ENCODE data around the gene STAB1.

STAB1 gene

DNA sequence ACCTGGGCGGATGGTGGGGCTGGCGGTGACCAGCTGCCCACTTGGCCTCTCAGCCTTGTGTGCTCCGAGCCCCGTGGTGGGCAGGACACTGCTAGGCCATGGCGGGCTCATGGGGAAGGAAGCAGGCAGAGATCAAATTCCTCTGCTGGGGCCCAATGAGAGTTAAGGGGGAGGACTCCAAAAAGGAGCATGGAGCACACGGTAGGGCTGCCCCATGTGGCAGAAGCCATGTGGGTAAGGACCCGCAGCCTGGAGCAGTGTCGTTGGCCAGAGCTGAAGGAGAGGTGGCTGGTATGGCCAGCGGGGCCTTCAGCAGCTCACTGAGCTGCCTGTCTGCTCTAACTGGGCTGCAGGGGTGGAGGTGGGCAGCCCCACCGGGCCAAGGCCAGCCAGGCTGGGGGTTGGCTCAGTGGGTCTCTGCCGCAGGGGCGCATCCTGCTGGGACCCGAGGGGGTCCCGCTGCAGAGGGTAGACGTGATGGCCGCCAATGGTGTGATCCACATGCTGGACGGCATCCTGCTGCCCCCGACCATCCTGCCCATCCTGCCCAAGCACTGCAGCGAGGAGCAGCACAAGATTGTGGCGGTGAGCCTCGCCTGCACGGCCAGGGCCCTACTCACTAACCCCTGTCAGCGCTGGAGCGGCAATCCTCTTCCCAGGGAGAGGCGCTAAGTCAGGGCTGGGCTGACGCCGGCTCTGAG lies 11.3 kb downstream of the STAB1 start:
- DNase-seq = no peak

DNA sequence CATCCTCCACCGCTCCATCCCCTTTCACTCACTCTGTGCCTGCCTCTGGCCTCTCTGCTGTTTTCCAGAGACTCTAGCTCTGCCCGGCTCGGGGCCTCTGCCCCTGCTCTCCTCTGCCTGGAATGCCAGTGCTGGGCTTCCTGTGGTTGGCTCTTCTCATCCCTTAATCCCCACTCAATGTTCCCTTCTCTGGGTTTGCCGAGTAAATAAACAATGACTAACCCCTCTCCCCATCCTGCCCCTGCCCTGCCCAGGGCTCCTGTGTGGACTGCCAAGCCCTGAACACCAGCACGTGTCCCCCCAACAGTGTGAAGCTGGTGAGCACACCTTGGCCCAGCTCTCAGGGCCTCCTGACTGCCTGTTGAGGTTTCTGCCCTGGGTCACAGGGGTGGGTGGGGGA lies 12.2 kb downstream of the STAB1 start:
- no peak for DNase-seq

DNA sequence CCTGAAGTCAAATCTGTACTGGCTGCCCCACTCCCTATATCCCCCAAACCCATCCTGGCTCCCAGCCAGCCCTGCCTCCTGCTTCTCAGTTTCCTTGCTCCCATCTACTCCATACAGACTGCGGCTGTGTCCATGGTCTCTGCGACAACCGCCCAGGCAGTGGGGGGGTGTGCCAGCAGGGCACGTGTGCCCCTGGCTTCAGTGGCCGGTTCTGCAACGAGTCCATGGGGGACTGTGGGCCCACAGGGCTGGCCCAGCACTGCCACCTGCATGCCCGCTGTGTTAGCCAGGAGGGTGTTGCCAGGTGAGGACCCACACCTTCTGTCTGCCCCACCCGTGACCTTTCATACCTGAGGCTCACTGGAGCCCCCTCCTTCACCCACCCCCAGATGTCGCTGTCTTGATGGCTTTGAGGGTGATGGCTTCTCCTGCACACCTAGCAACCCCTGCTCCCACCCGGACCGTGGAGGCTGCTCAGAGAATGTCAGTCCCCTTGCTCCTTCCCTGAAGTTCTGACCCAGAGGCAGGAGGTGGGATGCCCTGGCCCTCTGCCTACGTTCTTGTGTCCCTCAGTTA lies 14.7 kb downstream of the STAB1 start:
- DNase-seq = no peak

DNA sequence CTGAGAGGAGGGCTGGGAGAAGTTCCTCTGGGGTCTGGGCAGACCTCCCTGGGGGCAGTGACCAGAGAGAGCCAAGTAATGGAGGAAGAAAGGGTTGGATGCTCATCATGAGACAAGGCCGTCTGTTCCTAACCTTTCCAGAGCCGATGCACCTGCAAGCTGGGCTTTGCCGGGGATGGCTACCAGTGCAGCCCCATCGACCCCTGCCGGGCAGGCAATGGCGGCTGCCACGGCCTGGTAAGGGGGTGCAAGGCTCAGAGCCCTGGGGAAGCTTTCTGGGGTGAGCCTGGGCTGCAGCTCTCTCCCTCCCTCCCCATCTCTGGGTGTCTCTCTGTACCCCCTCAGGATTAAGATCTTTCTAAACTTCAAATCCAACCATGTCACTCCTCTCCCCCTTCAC lies 16.4 kb downstream of the STAB1 start:
- DNase-seq = no peak

DNA sequence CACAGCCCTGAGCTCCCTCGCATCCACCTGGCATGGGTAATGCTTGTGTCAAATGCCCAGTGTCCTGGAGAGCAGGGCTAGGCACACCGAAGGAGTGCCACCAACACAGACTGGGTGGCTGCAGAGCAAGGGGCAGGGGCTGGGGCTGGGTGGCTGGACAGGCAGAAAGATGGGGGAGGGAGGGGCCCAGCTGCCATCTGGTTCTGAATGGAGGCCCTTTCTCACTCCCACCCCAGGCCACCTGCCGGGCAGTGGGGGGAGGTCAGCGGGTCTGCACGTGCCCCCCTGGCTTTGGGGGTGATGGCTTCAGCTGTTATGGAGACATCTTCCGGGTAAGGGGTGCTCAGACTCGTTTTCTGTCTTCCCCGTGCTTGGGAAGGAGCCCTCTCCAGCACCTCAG lies 17.0 kb downstream of the STAB1 start:
- no peak for DNase-seq

DNA sequence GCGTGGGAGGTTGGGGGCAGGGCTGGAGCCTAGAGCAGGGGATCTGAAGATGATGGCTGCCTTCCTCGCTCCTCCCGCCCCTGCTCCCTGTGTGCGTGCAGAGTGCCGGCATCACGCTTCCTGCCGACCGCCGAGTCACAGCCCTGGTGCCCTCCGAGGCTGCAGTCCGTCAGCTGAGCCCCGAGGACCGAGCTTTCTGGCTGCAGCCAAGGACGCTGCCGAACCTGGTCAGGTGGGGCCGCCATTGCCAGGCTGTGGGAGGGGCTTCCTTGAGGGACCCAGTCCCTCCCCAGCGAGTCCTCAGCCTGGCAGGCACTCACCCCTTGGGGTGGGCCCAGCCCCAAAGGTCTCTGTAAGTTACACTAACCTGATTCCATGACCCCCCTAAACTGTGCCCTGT lies 17.6 kb downstream of the STAB1 start:
- no peak for DNase-seq

DNA sequence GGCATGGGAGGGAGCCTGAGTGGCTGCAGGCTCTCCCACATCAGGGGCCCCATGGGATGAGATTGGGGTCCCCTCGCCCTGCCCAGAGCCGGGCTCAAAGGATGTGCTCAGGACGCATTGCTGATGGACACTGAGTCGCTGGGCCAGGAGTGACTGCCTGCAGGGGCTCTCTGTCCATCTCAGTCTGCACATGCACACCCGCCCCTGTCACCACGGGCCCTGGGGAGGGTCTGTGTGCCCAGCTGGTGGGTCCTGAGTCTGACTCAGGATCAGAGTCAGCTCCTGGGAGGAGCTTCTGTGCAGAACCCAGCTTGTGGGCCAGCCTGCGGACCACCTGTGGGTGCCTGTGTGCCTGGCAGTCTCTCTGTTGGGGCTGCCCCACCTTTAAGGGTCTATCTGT lies 18.1 kb downstream of the STAB1 start:
- DNase-seq = no peak

DNA sequence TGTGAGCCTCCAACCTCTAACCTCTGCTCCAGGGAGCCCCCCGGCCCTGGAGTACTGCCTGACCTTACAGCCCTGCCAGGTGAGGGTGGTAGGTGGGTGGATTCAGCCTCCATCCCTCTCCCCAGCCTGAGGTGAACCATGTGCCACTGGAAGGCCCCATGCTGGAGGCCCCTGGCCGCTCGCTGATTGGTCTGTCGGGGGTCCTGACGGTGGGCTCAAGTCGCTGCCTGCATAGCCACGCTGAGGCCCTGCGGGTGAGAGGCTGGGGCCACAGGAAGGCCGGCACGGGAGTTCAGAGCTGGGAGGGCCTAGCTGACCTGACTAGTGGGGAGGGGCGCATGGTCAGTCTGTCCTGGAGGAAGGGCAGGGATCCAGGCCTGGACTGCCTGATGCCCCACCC lies 19.4 kb downstream of the STAB1 start:
- DNase-seq = no peak

DNA sequence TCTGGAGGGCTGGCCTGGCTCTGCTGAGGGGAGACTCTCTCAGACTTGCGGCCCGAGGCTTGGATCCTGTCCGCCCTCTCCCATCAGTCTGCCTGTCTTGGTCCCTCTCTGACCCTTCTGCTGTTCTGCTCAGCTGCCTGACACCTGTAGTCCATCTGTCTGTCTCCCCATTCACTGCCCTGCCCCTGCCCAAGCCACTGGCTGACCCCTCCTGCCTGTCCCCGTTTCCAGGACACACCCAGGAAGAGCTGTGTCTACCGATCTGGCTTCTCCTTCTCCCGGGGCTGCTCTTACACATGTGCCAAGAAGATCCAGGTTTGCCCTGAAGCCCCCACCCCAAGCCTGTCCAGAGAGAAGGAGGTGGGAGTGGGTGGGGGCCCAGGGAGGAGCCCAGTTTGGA lies 20.1 kb downstream of the STAB1 start:
- DNase-seq = no peak

DNA sequence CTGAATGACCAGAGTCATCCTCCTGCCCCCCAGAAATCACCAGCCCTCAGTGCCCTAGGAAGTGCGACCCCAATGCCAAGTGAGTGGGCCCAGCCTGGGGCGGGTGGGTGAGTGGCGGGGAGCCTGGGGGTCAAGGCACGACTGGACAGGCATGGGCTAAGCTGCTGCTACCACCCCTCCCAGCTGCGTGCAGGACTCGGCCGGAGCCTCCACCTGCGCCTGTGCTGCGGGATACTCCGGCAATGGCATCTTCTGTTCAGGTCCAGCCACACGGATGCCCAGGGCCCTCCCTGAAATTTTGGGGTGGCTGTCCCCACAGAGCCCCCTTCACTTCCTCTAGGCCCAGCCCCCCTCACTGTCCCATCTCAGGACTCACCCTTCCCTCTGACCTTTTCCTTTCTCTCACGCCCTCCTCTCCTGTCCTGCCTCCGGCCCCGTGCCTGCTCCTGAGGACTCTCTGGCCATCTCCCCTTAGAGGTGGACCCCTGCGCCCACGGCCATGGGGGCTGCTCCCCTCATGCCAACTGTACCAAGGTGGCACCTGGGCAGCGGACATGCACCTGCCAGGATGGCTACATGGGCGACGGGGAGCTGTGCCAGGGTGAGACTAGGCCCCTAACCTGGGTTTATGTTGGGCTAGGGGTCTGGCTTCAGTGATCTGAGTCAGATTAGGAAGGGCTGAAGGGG lies 21.5 kb downstream of the STAB1 start:
- DNase-seq = no peak

DNA sequence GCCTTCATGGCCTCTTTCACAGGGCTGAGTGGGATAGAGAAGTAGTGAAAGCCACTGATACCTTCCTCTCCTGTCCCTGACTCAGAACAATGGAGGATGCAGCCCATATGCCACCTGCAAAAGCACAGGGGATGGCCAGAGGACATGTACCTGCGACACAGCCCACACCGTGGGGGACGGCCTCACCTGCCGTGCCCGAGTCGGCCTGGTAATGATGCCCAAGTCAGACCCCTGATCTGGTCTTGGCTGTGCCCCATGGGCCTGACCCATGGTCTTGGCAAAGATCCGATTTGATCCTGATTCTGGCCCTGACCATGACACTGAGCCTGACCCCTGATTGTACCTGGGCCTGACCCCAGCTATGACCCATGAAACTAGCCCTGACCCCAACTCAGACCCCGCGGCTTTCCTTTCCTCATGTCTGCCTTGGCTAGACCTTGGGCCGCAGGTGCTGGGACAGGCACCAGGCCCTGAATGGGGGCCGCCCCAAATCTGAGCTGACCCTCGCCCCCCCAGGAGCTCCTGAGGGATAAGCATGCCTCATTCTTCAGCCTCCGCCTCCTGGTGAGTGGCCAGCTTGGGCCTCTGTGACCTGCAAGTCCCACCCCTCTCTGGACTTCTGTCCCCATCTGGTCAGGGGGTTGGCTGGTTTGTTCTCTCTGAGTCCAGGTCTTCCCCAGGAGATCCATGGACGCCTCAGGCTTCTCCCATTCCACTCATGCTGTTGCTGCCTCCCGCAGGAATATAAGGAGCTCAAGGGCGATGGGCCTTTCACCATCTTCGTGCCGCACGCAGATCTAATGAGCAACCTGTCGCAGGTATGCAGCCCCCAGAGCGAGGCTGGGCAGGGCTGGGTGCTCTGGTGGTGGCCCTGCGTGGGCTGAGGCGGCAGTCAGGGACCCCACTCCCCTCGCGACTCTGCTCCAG lies 22.9 kb downstream of the STAB1 start:
- DNase-seq = no peak

DNA sequence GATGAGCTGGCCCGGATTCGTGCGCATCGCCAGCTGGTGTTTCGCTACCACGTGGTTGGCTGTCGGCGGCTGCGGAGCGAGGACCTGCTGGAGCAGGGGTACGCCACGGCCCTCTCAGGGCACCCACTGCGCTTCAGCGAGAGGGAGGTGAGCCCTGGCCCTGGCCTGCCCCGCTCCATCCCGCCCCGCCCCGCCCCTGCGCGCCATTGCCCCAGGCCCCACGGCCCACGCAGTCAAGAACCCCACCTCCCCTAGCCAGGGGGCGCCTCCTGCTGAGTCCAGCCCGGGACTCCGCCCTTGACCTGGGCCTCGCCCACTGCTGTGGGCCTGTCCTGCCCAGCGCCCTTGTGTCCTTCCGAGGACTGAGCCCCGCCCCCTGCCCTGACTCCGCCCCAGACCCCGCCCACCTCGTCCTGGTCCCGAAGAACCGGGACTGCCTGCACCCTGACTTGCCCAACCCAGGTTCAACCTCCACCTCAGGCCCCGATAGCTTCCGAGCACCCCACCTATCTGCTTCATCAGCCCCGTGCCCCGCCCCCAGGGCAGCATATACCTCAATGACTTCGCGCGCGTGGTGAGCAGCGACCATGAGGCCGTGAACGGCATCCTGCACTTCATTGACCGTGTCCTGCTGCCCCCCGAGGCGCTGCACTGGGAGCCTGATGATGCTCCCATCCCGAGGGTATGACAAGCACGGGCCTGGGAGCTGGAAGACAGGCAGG lies 23.7 kb downstream of the STAB1 start:
- DNase-seq = no peak

DNA sequence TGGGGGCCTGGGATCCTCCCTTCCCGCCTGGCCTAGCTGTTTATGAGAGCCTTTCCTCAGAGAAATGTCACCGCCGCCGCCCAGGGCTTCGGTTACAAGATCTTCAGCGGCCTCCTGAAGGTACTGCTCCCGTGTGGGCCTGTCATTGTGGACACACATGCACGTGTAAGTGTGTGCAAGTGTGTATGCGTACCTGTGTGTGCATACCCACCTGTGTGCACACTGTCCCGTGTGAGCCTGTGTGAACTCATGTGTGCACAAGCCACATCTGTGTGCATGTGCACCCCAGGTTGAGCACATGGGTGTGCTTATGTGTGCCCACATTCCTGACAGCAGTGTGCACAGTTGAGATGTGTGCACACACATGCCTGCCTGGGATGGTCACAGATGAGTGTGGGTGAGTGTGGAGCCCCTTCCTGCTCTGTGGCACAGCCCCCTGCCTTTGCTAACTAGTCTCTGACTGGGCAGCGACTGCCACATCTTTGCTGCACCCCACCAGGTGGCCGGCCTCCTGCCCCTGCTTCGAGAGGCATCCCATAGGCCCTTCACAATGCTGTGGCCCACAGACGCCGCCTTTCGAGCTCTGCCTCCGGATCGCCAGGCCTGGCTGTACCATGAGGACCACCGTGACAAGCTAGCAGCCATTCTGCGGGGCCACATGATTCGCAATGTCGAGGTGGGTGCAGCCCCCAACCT lies 24.5 kb downstream of the STAB1 start:
- no peak for DNase-seq

DNA sequence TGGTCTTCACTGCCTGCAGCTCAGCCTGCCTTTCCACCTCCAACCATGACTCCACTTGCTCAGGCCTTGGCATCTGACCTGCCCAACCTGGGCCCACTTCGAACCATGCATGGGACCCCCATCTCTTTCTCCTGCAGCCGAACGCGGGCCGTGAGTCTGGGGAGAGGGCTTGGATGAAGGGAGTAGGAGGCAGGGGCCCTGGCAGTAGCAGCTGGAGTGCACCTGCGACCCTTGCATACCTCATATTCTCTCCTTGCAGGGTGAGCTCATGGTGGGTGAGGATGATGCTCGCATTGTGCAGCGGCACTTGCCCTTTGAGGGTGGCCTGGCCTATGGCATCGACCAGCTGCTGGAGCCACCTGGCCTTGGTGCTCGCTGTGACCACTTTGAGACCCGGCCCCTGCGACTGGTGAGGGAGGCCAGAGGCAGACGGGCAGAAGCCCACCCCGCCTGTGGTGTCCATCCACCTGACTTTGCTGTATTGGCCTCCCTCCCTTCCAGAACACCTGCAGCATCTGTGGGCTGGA lies 25.1 kb downstream of the STAB1 start:
- no peak for DNase-seq

DNA sequence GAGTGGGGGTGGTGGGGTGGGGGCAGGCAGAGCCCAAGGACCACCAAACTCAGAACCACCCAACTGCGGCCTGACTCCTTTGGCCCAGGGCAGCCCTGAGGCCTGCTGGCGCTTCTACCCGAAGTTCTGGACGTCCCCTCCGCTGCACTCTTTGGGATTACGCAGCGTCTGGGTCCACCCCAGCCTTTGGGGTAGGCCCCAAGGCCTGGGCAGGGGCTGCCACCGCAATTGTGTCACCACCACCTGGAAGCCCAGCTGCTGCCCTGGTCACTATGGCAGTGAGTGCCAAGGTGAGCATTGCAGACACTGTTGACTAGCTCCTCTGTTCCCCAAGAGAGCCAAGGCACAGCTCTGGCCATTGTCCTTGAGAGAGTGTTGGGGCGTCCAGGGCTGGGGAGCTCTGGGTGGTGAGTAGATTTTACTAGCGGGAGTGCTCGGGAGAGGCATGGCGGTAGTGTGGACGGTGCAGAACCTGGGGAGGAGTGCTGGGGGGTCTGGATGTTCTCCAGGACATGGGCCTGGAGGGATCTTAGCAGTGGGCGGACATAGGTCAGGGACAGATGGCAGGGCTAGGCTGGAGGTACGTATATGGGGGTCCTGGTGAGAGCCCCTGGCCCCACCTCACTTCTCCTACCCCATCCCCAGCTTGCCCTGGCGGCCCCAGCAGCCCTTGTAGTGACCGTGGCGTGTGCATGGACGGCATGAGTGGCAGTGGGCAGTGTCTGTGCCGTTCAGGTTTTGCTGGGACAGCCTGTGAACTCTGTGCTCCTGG lies 25.8 kb downstream of the STAB1 start:
- no peak for DNase-seq

DNA sequence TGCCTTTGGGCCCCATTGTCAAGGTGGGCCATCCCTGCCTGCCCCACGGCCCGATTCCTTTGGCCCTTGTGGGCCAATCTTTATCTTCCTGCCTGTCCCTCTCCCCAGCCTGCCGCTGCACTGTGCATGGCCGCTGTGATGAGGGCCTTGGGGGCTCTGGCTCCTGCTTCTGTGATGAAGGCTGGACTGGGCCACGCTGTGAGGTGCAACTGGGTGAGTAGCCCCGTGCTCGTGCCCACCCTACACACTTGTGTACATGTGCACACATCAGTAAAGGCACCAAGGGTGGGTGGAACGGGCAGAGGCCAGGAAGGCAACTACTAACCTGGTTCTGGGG lies 26.3 kb downstream of the STAB1 start:
- no peak for DNase-seq

DNA sequence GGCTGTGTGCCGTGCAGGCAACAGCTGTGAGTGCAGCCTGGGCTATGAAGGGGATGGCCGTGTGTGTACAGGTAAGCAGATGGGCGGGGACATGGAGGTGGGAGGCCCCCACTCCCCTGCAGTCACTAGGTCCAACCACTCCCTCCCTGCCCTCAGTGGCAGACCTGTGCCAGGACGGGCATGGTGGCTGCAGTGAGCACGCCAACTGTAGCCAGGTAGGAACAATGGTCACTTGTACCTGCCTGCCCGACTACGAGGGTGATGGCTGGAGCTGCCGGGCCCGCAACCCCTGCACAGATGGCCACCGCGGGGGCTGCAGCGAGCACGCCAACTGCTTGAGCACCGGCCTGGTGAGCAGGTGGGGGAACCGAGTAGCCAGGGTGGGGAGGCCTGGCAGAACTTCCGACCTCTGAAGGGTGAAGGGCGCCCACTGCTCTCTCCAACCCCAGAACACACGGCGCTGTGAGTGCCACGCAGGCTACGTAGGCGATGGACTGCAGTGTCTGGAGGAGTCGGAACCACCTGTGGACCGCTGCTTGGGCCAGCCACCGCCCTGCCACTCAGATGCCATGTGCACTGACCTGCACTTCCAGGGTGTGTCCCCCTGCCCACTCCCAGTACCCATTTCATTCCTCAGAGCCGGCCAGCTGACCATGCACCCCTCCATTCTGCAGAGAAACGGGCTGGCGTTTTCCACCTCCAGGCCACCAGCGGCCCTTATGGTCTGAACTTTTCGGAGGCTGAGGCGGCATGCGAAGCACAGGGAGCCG lies 26.9 kb downstream of the STAB1 start:
- no peak for DNase-seq

DNA sequence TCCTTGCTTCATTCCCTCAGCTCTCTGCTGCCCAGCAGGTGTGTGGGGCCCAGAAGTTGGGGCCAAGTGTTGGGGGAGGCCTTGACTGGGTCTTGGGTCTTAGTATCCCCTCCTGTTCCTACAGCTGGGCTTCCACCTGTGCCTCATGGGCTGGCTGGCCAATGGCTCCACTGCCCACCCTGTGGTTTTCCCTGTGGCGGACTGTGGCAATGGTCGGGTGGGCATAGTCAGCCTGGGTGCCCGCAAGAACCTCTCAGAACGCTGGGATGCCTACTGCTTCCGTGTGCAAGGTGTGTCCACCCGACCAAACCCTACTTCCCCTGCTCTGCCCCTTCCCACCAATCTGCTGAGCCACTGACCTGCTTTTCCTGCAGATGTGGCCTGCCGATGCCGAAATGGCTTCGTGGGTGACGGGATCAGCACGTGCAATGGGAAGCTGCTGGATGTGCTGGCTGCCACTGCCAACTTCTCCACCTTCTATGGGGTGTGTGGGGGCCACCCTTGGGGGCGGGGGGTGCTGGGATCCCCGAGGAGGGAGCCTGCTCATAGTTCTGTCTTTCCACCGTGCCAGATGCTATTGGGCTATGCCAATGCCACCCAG lies 27.6 kb downstream of the STAB1 start:
- DNase-seq = no peak

DNA sequence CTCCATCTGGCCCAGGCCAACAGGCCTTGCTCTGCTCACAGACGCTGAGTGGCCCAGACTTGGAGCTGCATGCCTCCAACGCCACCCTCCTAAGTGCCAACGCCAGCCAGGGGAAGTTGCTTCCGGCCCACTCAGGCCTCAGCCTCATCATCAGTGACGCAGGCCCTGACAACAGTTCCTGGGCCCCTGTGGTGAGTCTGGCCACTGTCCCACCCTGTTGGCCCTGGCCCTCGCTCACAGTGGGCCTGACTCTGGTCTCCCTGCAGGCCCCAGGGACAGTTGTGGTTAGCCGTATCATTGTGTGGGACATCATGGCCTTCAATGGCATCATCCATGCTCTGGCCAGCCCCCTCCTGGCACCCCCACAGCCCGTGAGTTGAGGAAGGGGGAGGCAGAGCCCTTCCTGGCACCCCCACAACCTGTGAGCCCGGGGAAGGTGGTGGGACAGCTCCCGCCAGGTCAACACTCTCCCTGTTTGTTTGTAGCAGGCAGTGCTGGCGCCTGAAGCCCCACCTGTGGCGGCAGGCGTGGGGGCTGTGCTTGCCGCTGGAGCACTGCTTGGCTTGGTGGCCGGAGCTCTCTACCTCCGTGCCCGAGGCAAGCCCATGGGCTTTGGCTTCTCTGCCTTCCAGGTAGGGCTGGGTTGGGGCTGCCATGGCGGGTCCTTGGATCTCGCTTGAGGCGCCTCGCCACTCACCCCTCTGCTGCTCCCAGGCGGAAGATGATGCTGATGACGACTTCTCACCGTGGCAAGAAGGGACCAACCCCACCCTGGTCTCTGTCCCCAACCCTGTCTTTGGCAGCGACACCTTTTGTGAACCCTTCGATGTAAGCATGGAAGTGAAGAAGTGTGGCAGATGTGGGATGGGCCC lies 28.5 kb downstream of the STAB1 start:
- no peak for DNase-seq

Data from activated naive CD4-positive, alpha-beta T cell treated with Interleukin-2 at 50 U/mL for 16 hours (primary cell).